AG09309 (cell line): ENCODE measurements around the gene TTC7B.
"Not testable (repeated sequence)": the region's sequence is repeated elsewhere in the genome, so short reads cannot be mapped to it uniquely, and the experiment has no call there.

Experiments used
- DNase-seq: peaks from one replicate; pipeline ENCODE4 v3.0.0-alpha.2; 2010; ENCODE audit warnings: low read depth
- H3K4me3 ChIP-seq: 2 replicates; pipeline ENCODE4 v1.5.1; 2011; ENCODE audit warnings: mild to moderate bottlenecking, low read depth, low read length, moderate library complexity; ENCODE audit not compliant: control insufficient read depth
- CTCF ChIP-seq: IDR thresholded peaks from 2 replicates; pipeline ENCODE4 v1.5.1; 2011; ENCODE audit warnings: mild to moderate bottlenecking, low read depth, low read length, inconsistent platforms; ENCODE audit not compliant: insufficient read depth, control insufficient read depth; ENCODE audit errors: missing control alignments

The TTC7B gene

DNA sequence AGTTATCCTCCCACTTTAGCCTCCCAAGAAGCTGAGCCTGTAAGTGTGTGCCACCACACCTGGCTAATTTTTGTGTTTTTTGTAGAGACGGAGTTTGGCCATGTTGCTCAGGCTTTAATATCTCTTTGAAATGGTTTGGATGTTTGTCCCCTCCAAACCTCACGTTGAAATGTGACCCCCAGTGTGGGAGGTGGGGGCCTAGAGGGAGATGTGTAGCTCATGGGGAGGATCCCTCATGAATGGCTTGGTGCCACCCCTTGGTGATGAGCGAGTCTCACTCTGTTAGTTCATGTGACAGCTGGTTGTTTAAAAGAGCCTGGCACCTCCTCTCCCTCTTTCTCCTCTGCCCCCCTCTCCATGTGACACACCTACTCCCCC is 23.6 kb upstream of the TTC7B start:
- DNase-seq = no peak
- no peak overlapping the region for H3K4me3 ChIP-seq
- no peak for TF ChIP-seq CTCF

DNA sequence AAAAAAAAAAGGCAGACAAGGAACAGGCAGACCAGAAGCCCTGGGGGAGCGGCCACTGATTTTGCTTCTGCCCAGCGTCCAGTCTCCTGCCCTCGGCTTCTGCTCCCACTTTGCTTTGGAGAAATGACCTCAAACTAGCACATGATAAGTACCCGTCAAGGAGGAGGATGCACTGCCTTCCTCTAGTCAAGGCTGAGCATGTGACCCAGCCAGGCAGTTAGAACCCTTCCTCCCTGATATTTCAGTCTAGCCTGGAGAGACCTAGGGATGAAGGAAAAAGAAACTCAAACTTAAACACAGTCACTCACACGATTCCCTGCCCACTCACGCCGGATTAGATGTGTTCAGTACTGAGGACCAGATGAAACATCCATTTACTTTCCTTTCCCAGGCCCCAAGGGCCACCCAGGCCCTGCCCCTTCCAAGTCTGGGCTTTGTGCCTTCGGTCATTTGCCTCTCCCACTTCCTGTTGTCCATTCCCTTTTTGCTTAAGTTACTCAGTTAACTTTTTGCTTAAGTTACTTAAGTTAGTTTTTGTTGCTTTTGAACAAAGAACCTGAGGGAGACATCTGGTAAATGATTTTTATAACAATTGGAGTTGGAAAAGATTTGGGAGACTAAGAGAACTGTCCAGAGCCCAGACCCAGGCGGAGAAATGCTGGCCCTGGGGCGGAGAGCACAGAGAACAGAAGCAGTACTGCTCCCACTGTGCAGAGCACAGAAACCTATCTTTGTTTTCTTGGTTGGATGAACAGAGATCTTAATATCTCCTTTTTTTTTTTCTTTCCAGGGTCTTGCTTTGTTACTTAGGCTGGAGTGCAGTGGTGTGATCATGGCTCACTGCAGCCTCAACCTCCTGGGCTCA is 23.0 kb upstream of the TTC7B start:
- DNase-seq = no peak
- TF ChIP-seq CTCF = no peak
- H3K4me3 ChIP-seq = no peak overlapping the region

GRCh38 chr14:90838531-90838930 is 22.3 kb upstream of the TTC7B start:
- H3K4me3 ChIP-seq, DNase-seq: not testable (repeated sequence)

- H3K4me3 ChIP-seq = no peak overlapping the region
- TF ChIP-seq CTCF = no peak
- DNase-seq = no peak
These were observed 21.1 kb upstream of the TTC7B start for GRCh38 chr14:90837355-90837754.

DNA sequence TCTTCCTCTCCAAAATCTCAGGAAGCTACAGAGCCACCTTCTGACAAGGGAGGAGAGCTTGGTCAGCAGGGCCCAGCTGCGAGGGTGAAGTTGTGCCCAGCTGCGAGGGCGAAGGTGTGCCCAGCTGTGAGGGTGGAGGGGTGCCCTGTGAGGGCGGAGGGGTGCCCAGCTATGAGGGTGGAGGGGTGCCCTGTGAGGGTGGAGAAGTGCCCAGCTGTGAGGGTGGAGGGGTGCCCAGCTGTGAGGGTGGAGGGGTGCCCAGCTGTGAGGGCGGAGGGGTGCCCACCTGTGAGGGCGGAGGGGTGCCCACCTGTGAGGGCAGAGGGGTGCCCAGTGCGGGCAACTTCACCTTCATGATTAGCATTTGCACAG is 20.4 kb upstream of the TTC7B start:
- no peak overlapping the region for H3K4me3 ChIP-seq
- no peak for TF ChIP-seq CTCF
- no peak for DNase-seq

DNA sequence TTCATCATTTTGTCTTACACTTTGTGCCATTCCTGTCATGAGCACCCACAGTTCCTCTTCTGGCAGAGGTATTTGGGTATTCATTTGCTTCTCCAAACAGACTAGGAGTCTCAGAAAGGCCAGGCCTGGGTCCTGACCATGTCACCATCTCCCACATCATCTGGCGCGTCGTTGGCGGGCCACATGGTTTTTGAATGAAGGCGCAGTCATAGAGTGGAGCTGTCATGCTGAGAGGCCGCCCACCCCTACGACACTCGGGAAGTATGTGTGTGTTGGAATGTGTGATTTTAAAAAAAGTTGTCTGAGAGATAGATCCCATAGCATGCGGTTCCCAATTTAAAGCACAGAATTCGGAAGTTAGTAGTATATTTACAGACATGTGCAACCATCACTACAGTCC is 15.6 kb upstream of the TTC7B start:
- no peak for DNase-seq
- TF ChIP-seq CTCF = no peak
- no peak overlapping the region for H3K4me3 ChIP-seq

DNA sequence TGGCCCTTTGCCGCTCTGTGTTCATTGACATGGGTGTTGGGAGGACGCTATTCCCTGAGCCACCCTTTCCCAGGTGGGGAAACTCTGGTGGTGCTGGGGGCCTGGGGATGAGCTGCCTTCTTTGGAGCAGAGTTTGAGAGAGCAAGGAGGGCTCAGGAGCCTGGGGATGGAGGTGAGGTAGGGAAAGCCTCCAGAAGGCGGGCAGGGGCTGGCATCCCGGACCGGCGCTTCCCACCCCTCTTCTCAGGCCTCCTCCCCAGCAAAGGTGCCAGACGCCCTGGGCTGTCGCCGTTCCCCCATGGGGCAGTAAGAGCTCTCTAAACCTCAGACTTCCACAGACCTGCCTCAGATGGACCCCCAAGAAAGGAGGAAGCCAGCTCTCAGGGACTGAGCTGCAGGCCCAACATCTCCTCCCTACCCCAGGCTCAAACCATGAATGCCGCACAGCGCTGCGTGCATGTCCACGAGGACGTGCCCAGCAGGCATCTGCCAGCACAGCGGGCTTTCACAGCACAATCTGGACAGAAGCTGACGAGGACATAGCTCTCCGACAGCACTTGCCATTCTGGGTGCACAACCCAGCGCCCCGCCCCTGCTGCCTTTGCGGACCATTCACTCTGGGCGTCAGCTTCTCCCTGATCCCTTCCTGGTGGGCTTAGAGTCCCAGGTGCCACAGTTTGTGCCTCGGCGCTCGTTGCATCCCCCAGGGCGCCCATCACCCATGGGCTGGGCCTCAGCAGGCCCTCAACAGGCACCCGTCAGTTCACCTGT is 14.9 kb upstream of the TTC7B start:
- no peak for TF ChIP-seq CTCF

More for the DNA sequence above, 14.9 kb upstream of the TTC7B start:
- no peak overlapping the region for H3K4me3 ChIP-seq
- no peak for DNase-seq
